ENCODE results near the gene HSPA1B. TPM values are rescaled to one million over a fixed set of nuclear protein-coding genes. Genes with fewer than 3 reads are reported as not detected.

Gene HSPA1B
- total and polyA plus RNA-seq, 2 donors (not counting 1 experiment from before 2014, with no cell fraction given): 79.2 to 145 TPM

DNA sequence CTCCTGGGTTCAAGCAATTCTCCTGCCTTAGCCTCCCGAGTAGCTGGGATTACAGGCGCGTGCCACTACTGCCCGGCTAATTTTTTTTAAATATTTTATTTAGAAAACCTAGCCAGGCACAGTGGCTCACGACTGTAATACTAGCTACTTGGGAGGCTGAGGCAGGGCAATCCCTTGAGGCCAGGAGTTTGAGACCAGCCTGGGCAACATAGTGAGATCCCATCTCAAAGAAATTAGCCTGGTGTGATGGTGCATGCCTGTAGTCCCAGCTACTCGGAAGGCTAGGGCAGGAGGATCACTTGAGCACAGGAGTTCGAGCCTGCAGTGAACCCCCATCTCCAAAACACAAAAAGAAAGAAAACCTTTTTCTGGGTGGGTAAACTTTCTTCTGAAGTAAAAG lies 48.8 kb downstream of the HSPA1B start:
- Mint-ChIP-seq H3K4me3 (no peak overlapping the region), H3K27ac (no peak overlapping the region), H3K4me1 (no peaks in the 10 kb centered on the region), H3K9me3 (ENCODE audit: insufficient read depth) (no peaks in the 10 kb centered on the region), H3K27me3 (peaks cover 4% of the 10 kb centered on the region)
- intact Hi-C loops (cut with micrococcal nuclease): no loop called here
- ChIA-PET CTCF (interaction anchor here (1.7 kb wide), 1 partner anchor 13 kb away, joined by 4 read pairs; no protein-coding TSS in a partner anchor), POLR2A (no interaction called here)
- Histone ChIP-seq H3K4me1 (ENCODE audit: control insufficient read depth in 2 of 2, insufficient read depth in 2 of 2, low read length in 2 of 2) (no peaks in the 10 kb centered on the region), H3K9me3 (ENCODE audit: control extremely low read depth in 1 of 3, control insufficient read depth in 2 of 3, insufficient read depth in 1 of 3, low read length in 2 of 3) (no peaks in the 10 kb centered on the region), H3K27ac (ENCODE audit: low read length in 2 of 2) (no peak overlapping the region), H3K4me3 (ENCODE audit: control extremely low read depth in 1 of 5, extremely low read depth in 1 of 5, insufficient read depth in 1 of 5, low read depth in 2 of 5, low read length in 4 of 5) (no peak overlapping the region), H3K36me3 (replicated peaks in 1 of 2; ENCODE audit: control extremely low read depth in 1 of 2, control insufficient read depth in 1 of 2, extremely low read depth in 1 of 2, insufficient read depth in 2 of 2, low read length in 1 of 2) (peaks cover 0 to 19% of the 10 kb centered on the region in 2 experiments), H3K4me2 (replicated peaks; ENCODE audit: low read depth, low read length, poor library complexity, severe bottlenecking) (no peak overlapping the region), H3K27me3 (replicated peaks in 1 of 4; ENCODE audit: control extremely low read depth in 1 of 4, control insufficient read depth in 3 of 4, insufficient read depth in 4 of 4, low read length in 3 of 4) (no peaks in the 10 kb centered on the region), H3K79me2 (ENCODE audit: control insufficient read depth, insufficient read depth, low read length) (no peaks in the 10 kb centered on the region), H4K20me1 (ENCODE audit: control insufficient read depth, insufficient read depth, low read length, poor library complexity, severe bottlenecking) (no peaks in the 10 kb centered on the region), H2AFZ (ENCODE audit: insufficient read depth, low read depth, low read length, poor library complexity, severe bottlenecking) (no peak overlapping the region), H3K9ac (ENCODE audit: low read length) (no peak overlapping the region)
- no peak for DNase-seq
- WGBS (ENCODE audit: insufficient coverage): 71% methylated on average over 1 of the region's 7 CpGs
- no peak for ATAC-seq (ENCODE audit: low read depth)
- TF ChIP-seq EZH2 (IDR thresholded peaks at IDR 0.05; ENCODE audit: borderline replicate concordance, insufficient read depth, low read depth, low read length, poor library complexity, severe bottlenecking) (no peak), CTCF (IDR thresholded peaks at IDR 0.05) (no peak)

- Histone ChIP-seq H3K4me3 (ENCODE audit: control extremely low read depth in 1 of 5, extremely low read depth in 1 of 5, insufficient read depth in 1 of 5, low read depth in 2 of 5, low read length in 4 of 5) (no peak overlapping the region), H3K9ac (ENCODE audit: low read length) (no peak overlapping the region), H3K27ac (ENCODE audit: low read length in 2 of 2) (no peak overlapping the region), H3K27me3 (replicated peaks in 1 of 4; ENCODE audit: control extremely low read depth in 1 of 4, control insufficient read depth in 3 of 4, insufficient read depth in 4 of 4, low read length in 3 of 4) (no peaks in the 10 kb centered on the region), H2AFZ (ENCODE audit: insufficient read depth, low read depth, low read length, poor library complexity, severe bottlenecking) (no peak overlapping the region), H4K20me1 (ENCODE audit: control insufficient read depth, insufficient read depth, low read length, poor library complexity, severe bottlenecking) (no peaks in the 10 kb centered on the region), H3K4me2 (replicated peaks; ENCODE audit: low read depth, low read length, poor library complexity, severe bottlenecking) (no peak overlapping the region), H3K4me1 (ENCODE audit: control insufficient read depth in 2 of 2, insufficient read depth in 2 of 2, low read length in 2 of 2) (no peaks in the 10 kb centered on the region), H3K9me3 (ENCODE audit: control extremely low read depth in 1 of 3, control insufficient read depth in 2 of 3, insufficient read depth in 1 of 3, low read length in 2 of 3) (no peaks in the 10 kb centered on the region), H3K36me3 (replicated peaks in 1 of 2; ENCODE audit: control extremely low read depth in 1 of 2, control insufficient read depth in 1 of 2, extremely low read depth in 1 of 2, insufficient read depth in 2 of 2, low read length in 1 of 2) (peaks cover 0 to 23% of the 10 kb centered on the region in 2 experiments), H3K79me2 (ENCODE audit: control insufficient read depth, insufficient read depth, low read length) (no peaks in the 10 kb centered on the region)
- H3K4me1 Mint-ChIP-seq: no peaks in the 10 kb centered on the region
- no peak overlapping the region for H3K4me3 Mint-ChIP-seq
- WGBS (ENCODE audit: insufficient coverage): 85% methylated on average over 3 of the region's 3 CpGs
- H3K27ac Mint-ChIP-seq: no peak overlapping the region
- ChIA-PET CTCF (interaction anchor here (0.9 to 1.7 kb wide), 2 partner anchors 13 to 43 kb away, joined by 4 read pairs; no protein-coding TSS in a partner anchor), POLR2A (no interaction called here)
- intact Hi-C loops (cut with micrococcal nuclease): no loop called here
- H3K9me3 Mint-ChIP-seq (ENCODE audit: insufficient read depth): no peaks in the 10 kb centered on the region
- TF ChIP-seq EZH2 (IDR thresholded peaks at IDR 0.05; ENCODE audit: borderline replicate concordance, insufficient read depth, low read depth, low read length, poor library complexity, severe bottlenecking) (no peak), CTCF (IDR thresholded peaks at IDR 0.05) (no peak)
- no peak for DNase-seq
- H3K27me3 Mint-ChIP-seq: no peaks in the 10 kb centered on the region
- ATAC-seq (ENCODE audit: low read depth): no peak
Measured at GRCh38 chr6:31877125-31877650, 49.6 kb downstream of the HSPA1B start.

All from B cell (primary cell).